Inflammatory macrophage treated with lipopolysaccharide for 1 hour (primary cell): ENCODE results near the gene PRRX2.
"Not testable (repeated sequence)": the region's sequence is repeated elsewhere in the genome, so short reads cannot be mapped to it uniquely, and the experiment has no call there.

Experiments
- DNase-seq, 2 donors: peaks; one replicate each; pipeline ENCODE4 v3.0.0-alpha.2; 2020 to 2022

The PRRX2 gene

DNA sequence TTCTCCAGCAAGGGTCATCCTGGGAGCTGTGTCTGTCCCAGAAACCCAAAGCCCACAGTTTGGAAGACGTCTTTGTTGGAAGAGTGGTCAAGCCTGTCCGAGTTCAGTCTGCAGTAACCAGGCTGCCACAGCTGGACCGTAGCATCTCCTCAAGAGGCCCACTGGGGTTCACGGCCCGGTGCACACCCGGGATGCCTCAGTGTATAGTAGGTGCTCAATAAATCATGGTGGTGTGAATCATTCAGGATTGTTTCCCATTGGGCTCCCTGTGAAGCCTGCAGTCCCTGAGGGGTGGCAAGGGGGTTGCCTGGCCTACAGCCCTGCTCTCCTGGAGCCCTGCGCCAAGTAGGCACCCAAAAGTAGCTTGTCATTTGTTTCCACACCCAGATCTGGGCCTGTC, 10.3 kb upstream of the PRRX2 start:
- no peak for DNase-seq

- DNase-seq = peak; percentile 18 to 37
Observed at GRCh38 chr9:129655696-129656095, 9.8 kb upstream of the PRRX2 start.

- DNase-seq = no peak
Observed at GRCh38 chr9:129656795-129657390, 8.6 kb upstream of the PRRX2 start.

DNA sequence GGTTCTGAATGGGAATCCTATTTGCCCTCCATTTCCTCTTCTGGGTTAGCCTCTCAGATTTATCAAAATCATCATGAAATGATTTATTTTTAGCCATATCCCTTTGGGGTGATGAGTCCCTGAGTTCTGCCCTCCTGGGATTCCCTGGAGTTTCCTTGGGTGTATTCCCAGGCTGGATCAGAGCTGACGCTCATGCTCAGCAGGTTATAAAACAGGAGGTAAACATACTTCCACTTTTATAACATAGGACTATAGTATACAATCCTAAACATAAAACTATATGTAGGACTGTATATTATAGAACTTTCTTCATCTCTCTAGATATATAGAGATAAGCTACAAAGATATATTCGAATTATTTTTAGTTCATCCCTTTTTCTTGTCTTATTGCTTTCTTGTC, 4.4 kb upstream of the PRRX2 start:
- DNase-seq = no peak

- DNase-seq = not testable (repeated sequence)
Observed at GRCh38 chr9:129662239-129662638, 3.2 kb upstream of the PRRX2 start.

DNA sequence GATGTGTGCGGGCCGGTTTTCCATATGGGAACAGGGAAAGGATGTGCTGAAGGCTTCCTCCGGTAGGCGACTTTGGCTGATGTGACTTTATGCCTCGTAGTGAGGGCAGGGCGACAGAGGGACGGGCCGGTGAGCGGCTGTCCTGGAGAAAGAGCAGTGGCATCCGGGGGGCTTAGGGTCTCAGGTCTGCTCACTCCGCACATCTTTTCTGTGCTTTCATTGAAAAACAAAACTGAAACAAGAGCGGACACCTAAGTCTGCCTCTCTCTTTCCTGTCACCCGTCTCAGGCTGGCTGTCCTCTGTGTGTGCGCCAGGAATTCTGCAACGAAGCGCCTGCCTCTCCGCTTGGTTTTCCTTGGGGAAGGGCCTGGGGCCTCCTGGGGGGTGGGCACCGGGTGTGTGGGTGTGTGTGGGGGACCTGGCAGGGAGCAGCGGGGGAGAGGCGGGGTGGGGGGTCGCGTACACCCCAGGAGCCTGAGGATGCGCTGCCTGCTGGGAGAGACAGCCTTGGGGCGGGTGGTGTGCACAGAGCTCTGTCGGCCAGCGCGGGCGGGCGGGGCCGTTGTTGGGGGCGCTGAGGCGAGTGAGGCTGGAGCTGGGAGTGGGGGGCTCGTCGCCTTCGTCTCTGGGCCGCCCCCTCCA, 580 bp upstream of the PRRX2 start:
- no peak for DNase-seq

DNA sequence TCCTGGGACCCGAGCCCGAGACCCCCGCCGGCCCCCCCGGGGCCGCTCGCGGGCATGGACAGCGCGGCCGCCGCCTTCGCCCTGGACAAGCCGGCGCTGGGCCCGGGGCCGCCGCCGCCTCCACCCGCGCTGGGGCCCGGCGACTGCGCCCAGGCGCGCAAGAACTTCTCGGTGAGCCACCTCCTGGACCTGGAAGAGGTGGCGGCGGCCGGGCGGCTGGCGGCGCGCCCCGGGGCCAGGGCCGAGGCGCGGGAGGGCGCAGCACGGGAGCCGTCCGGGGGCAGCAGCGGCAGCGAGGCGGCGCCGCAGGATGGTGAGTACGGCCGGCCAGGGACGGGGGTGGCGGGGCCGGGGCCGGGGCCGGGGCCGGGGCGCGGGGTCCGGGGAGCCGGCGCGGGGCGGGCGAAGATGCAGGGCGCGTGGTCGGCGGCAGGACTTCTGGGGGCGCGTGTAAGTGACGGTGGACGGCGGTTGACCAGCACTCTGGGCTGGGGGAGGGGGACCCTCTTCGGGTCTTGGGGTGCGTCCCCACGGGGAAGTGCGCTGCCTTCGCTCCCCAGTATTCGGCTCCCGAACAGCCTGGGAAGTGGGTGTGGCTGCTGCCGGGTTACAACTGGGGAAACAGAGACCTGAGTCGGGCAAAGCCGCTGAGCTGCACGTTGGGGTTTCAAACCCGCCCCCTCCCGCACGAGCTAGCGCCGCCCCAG, 520 bp downstream of the PRRX2 start:
- no peak for DNase-seq

GRCh38 chr9:129666575-129666974, 1.1 kb downstream of the PRRX2 start:
- DNase-seq = no peak

DNA sequence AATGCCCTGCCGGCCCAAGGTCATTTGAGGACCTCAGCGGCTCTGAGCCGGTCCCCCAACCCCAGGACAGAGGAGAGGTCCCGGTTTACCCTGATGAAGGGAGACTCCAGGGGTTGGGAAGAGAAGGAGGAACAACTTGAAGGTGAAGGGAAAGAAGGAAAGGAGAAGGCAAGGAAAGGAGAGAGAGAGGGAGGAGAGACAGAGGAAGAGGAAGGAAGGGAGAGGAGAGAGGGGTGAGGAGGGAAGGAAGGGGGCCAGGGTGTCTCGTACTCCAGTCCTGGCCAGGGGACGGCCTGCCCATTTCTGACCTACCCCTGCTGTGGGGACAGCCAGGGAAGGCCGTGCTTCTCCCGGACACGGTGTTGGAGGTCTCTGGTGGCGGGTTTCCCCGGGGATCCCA, 1.9 kb downstream of the PRRX2 start:
- DNase-seq = no peak

GRCh38 chr9:129667850-129668249, 2.4 kb downstream of the PRRX2 start:
- no peak for DNase-seq

GRCh38 chr9:129669141-129669718, 3.8 kb downstream of the PRRX2 start:
- DNase-seq = no peak

- no peak for DNase-seq
Observed at GRCh38 chr9:129669946-129670345, 4.5 kb downstream of the PRRX2 start.

GRCh38 chr9:129671065-129671464, 5.6 kb downstream of the PRRX2 start:
- DNase-seq = no peak

DNA sequence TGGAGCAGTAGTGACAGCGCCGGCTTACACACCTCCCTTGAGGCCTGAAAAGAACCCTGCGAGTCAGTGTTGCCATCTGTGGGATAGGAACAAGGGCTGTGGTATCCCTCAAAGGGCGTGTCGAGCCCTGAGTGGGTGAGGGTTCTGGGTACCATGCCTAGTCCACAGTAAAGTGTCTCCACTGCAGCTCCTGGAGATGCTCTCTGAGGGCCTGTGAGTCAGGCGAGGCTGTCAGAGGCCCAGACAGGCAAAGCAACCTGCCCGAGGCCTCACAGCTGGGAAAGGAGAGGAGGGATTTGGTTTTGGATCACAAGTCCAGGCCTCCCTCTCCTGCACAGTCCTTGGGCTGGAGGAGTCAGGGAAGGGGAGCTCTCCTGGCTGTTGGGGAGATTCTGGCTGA, 6.1 kb downstream of the PRRX2 start:
- DNase-seq = no peak

- DNase-seq = no peak
Observed at GRCh38 chr9:129672702-129673101, 7.3 kb downstream of the PRRX2 start.

GRCh38 chr9:129673602-129674001, 8.2 kb downstream of the PRRX2 start:
- no peak for DNase-seq

- DNase-seq = no peak
Observed at GRCh38 chr9:129674229-129674628, 8.8 kb downstream of the PRRX2 start.

DNA sequence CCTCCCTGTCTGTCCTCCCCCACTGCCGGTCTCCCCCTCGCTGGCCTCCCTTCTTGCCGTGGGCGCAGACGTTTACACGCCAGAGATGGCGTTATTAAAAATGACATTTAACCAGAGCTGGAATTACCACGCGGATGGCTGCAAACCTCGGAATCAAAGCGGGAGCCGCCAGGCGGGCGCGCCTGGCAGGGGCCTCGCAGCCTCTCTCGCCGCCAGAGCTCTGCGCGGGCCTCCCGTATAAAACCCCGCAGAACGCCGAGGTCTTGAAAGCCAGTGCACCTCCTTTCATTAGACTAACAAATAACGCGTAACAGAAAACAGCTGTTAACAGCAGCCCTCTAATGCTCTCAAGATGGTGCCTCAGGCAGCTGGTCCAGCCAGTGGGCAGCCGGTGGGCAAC, 10.2 kb downstream of the PRRX2 start:
- DNase-seq = no peak

DNA sequence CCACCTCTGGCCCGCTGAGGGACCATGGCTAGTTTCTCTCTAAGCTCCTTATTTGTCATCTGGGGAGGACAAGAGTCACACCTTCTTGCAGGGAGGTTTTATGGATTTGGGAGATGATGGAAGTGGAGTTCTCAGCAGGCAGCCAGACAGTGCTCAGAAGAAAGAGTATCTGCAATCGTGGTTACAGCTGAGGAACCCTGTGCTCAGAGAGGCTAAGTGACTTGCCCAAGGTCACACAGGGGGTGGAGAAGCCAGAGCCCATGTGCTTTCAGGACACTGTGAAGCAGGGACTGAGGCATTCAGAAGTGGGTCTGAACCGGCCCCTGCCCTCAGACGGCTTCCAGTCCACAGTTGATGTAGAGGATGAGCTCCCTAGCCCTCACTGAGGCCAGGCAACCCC, 10.8 kb downstream of the PRRX2 start:
- DNase-seq = no peak

GRCh38 chr9:129676975-129677374, 11.5 kb downstream of the PRRX2 start:
- DNase-seq = no peak

GRCh38 chr9:129677456-129677855, 12.0 kb downstream of the PRRX2 start:
- DNase-seq = no peak

GRCh38 chr9:129678844-129679243, 13.4 kb downstream of the PRRX2 start:
- DNase-seq = no peak

GRCh38 chr9:129679537-129679936, 14.1 kb downstream of the PRRX2 start:
- no peak for DNase-seq

- no peak for DNase-seq
Observed at GRCh38 chr9:129681924-129682323, 16.5 kb downstream of the PRRX2 start.
